ENCODE measurements around the gene ZFP69B.
A peak's percentile ranks its signal among the peaks of the same experiment; 100 is the strongest.

The ZFP69B gene

DNA sequence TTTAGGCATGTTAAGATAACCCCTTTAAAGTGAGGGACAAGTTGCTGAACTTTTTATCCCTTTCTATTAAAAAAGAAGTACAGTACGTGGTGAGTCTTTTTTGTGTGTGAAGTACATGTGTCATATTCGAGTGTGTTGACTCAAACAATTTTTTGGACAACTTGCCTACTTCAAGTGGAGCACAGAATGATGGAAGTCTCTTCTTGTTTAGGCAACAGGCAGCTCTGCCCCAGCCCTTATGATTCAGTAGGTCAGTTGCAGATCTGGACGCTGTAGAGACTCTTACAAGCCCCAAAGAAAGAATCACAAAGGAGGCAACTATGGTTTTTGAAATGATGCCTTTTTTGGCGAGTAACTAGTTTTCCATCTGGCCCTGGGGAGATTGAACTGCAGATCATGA is 14.4 kb upstream of the ZFP69B start:
- DNase-seq, result no peak

DNA sequence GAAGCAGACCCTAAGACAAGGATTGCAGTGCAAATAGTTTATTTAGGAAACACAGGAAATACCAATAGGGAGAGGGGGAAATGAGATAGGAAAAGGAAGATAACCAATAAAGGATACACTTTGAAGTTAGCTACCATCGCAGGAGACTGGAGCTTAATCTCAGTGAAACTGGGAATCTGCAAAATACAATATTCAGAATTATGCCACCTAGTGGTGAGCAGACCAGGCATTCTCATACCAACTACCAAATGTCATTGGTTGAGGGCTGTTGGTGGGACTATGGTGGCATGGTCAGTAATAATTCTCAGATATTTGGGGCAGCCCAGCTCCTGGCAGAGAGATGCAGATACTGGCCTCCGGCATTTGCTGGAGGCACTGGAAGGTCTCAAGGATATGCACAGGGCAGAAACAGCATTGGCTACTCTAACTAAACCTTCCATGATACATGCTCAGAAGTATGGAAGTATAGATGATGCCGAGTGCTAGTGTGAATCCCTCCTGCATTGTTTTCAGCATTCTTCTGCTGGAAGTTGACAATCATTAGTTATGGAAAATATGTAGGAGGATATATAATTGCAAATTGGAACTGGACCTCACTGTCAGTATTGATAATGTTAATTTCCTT is 11.8 kb upstream of the ZFP69B start:
- DNase-seq, result peak; percentile 45 to 75 (median 56)

GRCh38 chr1:40439247-40439646 is 11.0 kb upstream of the ZFP69B start:
- DNase-seq, result no peak

- peak; percentile 32 to 71 (median 54) for DNase-seq
Observed at GRCh38 chr1:40450495-40451237, 390 bp downstream of the ZFP69B start.

DNA sequence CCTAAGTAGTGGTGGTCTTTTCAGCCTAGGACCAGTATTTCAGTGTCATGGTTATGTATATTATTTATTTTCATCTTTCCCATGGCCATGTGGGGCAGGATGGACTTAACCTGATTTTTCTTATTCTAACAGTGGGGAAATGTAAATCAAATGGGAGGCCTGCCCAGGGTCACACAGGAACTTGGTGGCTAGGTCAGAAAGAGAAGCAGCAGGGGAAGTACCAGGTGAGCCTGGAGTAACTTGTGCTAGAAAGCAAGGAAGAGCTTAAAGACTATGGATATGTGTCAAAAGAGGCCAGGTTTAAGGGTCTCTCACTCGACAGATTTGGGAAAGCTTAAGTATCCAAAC is 936 bp downstream of the ZFP69B start:
- no peak for DNase-seq

- DNase-seq, result no peak
Observed at GRCh38 chr1:40454873-40455272, 4.6 kb downstream of the ZFP69B start.

DNA sequence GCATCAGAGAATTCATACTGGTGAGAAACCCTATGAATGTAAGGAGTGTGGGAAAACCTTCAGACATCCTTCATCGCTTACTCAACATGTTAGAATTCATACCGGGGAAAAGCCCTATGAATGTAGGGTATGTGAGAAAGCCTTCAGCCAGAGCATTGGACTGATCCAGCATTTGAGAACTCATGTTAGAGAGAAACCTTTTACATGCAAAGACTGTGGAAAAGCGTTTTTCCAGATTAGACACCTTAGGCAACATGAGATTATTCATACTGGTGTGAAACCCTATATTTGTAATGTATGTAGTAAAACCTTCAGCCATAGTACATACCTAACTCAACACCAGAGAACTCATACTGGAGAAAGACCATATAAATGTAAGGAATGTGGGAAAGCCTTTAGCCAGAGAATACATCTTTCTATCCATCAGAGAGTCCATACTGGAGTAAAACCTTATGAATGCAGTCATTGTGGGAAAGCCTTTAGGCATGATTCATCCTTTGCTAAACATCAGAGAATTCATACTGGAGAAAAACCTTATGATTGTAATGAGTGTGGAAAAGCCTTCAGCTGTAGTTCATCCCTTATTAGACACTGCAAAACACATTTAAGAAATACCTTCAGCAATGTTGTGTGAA is 12.8 kb downstream of the ZFP69B start:
- peak in 1 of 4 experiments; percentile 1 for DNase-seq

DNA sequence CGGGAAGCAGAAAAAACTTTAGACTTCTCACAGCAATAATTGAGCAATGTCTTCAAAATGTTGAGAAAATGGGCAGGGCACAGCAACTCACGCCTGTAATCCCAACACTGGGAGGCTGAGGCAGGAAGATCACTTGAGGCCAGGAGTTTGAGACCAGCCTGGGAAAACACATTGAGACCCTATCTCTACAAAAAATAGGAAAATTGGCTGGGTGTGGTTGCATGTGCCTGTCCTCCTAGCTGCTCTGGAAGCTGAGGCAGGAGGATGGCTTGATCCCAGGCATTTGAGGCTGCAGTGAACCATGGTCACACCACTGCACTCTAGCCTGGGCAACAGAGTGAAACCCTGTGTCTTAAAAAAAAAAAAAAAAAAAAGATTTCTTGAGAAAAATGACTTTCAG is 19.1 kb downstream of the ZFP69B start:
- DNase-seq, result no peak

DNA sequence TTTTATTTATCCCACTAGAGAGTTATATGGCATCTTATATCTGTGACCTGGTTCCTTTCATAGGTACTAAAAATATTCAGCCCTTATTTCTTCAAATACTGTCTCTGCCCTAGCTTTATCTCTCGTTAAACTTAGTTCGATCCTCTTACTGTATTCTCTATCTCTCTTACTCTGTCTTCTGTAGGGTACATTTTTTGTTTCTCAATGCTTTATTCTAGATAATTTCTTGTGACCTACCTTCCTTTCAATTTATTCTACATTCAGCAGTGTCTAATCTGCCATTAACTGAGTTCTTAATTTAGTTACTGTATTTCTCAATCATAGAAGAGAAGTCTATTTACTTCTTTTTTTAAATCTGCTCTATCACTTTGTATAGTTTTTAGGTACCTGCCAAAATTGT is 25.0 kb downstream of the ZFP69B start:
- no peak for DNase-seq

DNA sequence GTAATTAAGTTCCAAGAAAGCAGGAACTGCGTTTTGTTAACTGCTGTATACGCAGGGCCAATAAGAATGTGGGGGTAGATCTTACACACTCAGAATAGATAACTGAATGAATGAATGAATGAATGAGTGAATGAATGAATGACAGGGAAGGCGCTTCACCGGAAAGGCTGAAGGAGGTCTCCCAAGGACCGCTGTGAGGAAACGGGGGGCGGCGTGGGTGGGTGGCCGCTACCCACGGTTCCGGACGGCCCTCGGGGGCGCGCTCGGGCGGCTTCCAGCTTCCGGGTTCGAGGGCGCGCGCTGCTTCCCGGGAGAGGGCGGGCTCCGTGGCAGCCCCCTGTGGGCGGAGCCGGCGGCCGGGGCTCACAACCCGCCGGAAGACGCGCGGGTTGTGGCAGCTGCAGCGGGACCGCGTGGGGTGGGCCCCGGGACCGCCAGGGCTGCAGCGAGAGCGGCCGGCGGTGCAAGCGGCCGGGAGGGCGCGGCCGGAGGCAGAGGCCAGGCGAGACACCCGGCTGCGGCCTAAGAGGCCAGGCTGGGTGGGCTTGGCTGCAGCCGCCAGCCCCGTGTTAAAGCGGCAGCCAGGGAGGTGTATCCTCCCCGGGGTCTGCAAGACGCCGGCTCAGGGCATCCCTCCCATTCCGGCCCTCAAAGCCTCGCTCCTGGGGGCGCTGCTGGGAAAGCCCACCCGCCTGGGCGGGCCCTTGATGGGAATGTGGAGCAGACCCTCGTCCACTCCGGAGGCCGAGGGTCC is 26.8 kb downstream of the ZFP69B start, which contains the start of gene ZFP69:
ZFP69 (plus strand) TSS at position 367 of the 754 bp plus-strand sequence. CDS start 2,072 bp downstream, outside the sequence.
- DNase-seq, result peak; percentile 74 to 91 (median 84)

DNA sequence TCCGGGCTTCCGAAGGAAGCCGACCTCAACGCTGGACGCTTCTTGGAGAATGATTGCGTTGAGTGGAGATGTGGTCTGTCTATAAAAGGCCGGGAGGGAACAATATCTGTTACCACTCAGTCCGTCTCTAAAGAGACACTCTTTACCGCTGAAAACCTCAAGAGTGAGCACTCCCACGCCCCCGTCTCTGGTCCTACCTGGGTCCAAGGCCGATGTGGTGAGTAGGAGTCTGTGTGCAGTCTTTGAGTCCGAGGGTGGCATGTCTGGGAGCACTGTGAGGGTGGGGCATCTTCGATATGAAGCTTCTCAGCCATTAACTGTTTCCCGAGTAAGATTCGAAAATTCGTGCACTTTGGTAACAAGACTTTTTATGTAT is 27.4 kb downstream of the ZFP69B start:
- DNase-seq, result peak; percentile 4 to 19 (median 10)

GRCh38 chr1:40478276-40478675 is 28.0 kb downstream of the ZFP69B start:
- DNase-seq, result peak; percentile 14 to 53 (median 44)

DNA sequence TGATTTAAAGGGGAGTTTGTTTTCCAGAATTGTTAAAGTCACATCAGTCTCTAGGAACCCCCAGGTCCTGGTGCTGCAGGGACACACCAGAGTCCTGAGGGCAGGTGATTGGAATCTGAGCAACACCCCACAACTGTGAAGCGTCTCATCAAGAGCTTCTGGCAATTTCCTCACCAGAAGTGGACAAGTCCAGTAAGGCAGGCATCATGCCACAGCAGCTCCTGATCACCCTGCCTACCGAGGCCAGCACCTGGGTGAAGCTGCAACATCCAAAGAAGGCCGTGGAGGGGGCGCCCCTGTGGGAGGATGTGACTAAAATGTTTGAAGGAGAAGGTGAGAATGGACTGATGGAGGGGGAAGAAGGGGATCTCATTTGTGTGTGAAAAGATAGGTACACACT is 28.9 kb downstream of the ZFP69B start:
- no peak for DNase-seq

DNA sequence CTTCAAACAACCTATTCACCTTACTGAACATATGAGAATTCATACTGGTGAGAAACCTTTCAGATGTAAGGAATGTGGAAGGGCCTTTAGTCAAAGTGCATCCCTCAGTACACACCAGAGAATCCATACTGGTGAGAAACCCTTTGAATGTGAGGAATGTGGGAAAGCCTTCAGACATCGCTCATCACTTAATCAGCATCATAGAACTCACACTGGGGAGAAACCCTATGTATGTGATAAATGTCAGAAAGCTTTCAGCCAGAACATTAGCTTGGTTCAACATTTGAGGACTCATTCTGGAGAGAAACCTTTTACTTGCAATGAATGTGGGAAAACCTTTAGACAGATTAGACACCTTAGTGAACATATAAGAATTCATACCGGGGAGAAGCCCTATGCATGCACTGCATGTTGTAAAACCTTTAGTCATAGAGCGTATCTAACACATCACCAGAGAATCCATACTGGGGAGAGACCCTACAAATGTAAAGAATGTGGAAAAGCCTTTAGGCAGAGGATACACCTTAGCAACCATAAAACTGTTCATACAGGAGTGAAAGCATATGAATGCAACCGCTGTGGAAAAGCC is 45.1 kb downstream of the ZFP69B start:
- DNase-seq, result no peak

DNA sequence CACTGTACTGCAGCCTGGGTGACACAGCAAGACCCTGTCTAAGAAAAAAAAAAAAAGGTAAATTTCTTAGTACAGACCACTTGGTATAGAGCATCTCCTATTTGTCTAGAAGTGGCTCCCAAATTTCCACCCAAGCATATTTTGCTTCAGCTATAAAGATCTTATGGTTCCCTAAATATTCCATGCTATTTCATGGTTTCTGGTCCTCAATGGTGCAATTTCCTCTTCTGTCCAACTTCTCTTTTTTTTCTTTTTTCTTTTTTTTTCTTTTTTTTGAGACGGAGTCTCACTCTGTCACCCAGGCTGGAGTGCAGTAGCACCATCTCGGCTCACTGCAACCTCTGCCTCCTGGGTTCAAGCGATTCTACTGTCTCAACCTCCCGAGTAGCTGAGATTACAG is 52.4 kb downstream of the ZFP69B start:
- peak in 3 of 4 experiments; percentile 4 to 64 (median 62) for DNase-seq

GRCh38 chr1:40507973-40508372 is 57.7 kb downstream of the ZFP69B start:
- DNase-seq, result no peak

DNA sequence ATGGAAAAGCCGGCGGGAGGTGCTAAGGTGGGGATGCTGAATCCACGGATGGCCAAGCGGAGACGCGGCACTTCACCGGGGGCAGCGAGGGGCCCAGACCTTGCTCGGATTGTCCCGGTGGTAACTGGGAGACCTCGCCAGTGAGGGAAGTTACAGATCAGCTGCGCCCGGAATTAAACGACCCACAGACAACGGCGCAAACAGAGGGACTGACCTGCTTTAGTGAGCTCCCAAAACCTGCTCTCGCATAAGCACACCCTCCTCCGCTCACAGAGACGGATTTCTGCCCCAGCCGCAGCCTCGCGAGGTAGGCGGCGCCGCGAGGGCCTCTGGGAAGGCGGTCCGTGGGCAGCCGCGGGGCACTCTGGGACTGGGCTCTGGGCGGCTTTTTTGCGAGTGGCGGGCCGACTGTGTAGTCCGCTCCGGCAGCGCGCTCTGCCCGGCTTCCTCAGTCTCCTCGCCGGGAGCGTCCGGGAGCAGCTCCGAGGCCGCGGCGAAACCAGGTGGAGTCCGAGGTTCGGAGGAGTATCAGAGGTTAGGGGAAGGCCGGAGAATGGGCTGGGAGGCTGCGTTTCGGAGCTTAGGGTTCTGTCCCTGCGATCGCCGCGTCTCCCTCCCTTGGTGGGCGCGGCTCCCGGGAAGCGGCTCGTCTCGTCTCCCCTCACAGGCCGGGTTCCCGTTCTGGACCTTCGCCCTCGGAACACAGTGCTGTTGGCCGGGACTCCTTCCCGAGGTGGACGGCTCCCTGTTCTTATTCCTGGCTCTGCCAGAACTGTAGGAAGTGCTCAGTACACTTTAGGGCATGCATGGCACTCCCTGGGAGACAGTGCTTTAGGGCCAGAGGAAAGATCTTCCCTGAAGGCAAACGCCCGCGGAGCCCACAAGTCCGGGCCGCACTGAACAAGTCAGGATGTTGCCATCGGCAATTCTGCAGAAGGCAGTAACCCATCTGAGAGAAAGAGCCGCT is 58.4 kb downstream of the ZFP69B start, which contains the start of gene EXO5:
EXO5 (plus strand) TSS at position 393 of the 967 bp plus-strand sequence. CDS start 5,778 bp downstream, outside the sequence.
- peak; percentile 79 to 92 (median 86) for DNase-seq

All from suppressor macrophage (primary cell).